Measurements from ENCODE around the gene ST6GALNAC5.

DNA sequence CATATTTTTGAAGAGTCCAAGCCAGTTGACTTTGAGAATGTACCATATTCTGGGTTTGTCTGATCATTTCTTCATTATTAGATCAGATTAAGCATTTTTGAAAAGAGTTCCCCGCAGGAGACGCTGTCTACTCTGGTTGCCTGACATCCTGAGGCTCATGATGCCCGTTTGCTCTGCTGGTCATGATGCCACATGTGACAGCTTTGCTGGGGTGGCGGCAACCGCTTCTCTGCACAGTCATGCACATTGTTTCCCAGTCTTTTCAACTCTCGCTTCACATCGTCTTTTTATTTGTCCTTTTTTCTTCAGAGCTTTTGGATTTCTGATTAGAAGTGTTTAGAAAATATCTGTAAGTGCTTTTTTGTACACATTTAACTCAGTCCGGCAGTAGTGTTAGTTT is 90.7 kb downstream of the ST6GALNAC5 start:
- no peak for TF ChIP-seq POLR2A (IDR thresholded peaks at IDR 0.05)
- no peak for TF ChIP-seq CTCF (IDR thresholded peaks at IDR 0.05)

Measured in Peyer's patch (tissue), 4 donors.